IPS-18c (cell line): Measurements from ENCODE around the gene ADGRB2.

Experiments
- H3K4me3 ChIP-seq: 2 replicates; pipeline ENCODE4 v1.7.0; 2013; ENCODE audit warnings: low read depth, mild to moderate bottlenecking, low read length, moderate library complexity; ENCODE audit not compliant: insufficient read depth
- H3K9me3 ChIP-seq: one replicate; pipeline ENCODE4 v1.6.1; 2013; ENCODE audit warnings: mild to moderate bottlenecking, low read length, moderate library complexity; ENCODE audit not compliant: control insufficient read depth, insufficient read depth

The ADGRB2 gene

DNA sequence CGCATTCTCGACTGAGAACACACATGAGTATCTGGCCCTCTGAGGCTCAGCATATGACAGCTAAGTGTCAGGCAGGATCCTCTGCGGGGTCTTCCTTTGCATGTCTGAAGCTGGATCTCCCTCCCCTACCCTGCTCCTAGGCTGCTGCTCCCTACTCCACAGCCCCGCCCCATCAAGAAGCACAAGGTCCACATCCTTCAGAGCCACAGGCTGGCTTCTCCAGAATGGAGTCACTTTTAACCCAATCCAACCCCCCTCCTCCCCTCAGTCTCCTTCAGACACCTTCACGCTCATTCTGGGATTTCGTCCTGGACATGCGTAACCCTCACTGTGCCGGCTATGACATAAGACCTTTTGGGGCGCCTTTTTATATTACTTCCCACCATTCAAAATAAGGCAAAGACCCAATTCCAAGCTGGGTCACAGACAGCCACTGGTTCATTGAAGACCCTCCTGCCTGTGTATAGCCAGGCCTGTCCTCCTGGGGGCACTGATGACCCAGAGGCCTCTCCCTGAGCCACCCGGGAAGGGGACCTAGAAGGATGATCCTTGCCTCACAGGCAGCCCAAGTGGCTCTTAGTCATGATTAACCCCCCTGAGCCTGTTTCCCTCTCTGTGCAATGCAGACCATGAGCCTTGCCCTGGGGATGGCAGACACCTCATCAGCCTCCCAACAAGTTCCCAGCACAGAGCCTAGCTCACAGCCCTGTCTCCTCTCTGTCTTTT, 4.7 kb downstream of the ADGRB2 start:
- no peak overlapping the region for H3K4me3 ChIP-seq

DNA sequence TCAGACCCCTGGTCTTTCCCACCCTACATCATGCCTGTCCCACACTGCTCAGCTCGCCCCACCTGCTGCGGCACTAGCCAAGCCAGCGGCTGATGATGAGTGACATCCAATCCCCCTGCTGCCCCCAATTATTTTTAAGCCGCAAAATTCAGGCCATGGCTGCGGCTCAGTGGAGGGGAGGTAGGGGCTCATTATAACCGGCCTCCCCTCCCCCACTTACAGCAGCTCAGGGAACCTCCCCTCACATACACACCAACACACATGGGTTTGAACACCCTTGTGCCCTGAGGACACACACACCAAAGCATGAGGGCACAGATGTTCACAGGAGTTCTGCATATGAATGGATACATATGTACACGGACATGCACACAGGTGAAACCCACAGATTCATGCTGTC, 5.3 kb downstream of the ADGRB2 start:
- Histone ChIP-seq H3K9me3 (no peaks in the 10 kb centered on the region), H3K4me3 (no peak overlapping the region)

More for the DNA sequence above, 4.7 kb downstream of the ADGRB2 start:
- no peaks in the 10 kb centered on the region for H3K9me3 ChIP-seq

DNA sequence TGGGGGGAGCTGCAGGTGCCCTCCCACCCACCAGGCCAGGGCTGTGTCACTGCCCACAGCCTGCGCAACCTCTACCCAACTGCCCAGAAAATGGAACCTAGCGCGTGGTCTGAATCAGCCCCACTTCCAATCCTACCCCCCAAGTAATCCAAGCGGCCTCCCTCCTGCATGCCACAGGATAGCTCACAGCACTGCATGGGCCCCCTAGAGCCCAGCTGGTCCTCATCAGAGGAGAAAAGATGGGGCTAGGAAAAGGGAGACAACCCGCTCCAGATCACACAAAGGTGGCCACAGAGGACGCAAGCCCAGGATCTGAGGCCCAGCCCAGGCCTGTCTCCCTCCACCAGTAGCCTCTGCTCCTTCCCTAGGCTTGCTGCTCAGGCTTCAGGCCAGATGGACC, 6.2 kb downstream of the ADGRB2 start:
- Histone ChIP-seq H3K4me3 (no peak overlapping the region), H3K9me3 (no peaks in the 10 kb centered on the region)

DNA sequence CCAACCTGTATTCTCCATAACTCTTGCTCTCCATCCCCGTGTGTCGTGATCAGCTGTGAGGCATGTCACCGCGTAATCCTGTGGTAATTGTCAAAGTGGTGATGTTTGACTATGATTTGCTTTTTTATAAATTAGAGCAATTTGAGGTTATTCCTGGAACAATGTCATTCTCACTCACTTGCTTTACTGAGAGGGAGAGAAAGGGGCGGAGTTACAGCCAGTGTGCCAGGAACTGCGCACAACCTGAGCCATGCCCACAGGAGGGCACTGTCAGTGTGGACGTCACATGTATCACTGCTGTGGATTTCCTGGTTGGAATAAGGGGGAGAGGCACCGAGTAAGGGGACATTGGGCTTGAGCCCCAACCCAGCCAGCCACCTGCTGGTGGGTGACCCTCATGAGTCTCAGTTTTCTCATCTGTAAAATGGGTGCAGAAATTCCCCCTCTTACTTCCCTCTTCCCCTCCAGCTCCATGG, 6.9 kb downstream of the ADGRB2 start:
- Histone ChIP-seq H3K4me3 (no peak overlapping the region), H3K9me3 (no peaks in the 10 kb centered on the region)

DNA sequence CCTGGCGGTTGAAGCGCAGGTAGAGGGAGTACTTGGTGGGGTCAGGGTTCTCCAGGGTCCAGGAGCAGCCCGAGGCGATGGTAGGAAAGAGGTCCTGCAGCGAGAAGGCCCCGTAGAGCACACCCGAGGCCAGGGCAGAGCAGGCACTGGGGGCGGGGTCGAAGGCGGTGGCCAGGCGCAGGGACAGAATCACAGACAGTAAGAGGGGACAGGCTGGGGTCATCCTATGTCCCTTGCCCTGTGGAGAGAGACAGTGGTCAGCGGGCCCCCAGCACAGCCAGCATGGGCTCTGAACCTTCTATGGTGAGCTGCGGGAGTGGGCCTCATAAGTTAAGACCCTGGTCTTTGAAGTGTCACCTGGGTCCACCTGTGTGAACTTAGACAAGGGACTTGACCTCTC, 7.6 kb downstream of the ADGRB2 start:
- no peaks in the 10 kb centered on the region for H3K9me3 ChIP-seq
- H3K4me3 ChIP-seq, result no peak overlapping the region

DNA sequence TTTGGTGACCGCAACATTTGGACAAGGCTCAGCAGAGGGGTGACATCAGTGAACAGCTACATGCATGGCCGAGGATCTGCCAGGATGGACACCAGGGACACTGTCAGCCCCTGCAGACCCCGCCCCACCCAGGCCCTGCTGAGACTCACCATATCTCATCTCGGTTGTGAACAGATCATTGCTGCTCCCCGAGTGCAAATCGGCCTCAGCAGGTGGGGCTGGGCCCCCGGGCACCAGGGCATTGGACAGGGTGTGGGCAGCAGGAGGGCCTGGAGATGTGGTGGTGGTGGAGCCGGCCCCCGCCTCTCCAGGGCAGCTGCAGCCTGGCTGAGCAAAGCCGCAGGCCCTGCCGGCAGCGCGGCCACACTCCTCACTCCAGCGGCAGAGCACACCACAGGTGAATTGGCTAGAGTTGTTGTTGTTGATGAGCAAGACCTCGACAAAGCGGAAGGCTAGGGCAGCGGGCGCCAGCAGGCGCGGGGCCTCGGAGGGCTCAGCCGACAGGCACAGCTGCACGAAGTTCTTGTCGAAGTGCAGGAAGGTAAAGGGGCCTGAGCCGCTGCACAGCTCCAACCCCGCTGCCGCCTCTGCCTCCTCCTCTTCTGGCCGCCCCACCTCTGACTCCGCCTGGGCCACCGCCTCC, 8.2 kb downstream of the ADGRB2 start:
- H3K4me3 ChIP-seq, result no peak overlapping the region
- no peaks in the 10 kb centered on the region for H3K9me3 ChIP-seq

DNA sequence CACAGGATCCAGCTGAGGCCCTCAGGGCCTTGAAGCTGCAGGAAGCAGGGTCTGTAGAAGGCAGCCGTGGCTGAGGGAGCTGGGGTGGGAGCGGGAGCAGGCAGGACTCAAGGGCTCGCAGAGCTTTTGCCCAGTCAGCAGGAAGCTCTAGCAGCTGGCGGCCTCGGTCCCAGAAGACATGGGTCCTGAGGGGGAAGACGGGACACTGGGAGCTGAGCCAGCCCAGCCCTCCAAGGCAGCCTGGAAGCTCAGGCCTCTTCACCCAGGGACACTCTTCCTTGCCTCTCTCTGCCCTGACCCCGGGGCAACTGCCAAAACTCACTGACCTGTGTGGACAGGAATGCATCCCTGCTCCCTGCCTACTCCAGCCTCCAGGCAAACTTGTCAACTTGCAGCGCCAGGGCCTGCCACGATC, 8.9 kb downstream of the ADGRB2 start:
- peaks cover 2% of the 10 kb centered on the region for H3K9me3 ChIP-seq

DNA sequence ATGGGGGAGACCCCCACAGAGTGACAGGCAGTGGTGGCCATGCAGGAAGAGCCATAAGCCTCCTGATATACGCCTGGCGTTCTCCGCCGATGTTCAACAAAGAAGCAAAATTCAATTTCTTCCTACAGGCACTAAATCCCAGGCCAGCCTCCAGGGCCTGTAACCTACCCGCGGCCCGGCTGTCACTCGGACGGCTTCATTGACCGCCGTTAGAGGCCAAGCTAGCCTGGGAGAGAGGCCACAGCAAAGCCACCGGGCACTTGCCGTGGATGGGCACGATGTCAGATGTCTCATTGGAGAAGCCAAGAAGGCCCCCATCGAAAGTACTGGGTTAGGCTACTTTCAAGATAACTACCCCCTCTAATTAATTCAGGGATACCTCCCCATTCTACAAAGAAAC, 9.7 kb downstream of the ADGRB2 start:
- Histone ChIP-seq H3K9me3 (peaks cover 2% of the 10 kb centered on the region), H3K4me3 (no peak overlapping the region)

More for the DNA sequence above, 8.9 kb downstream of the ADGRB2 start:
- H3K4me3 ChIP-seq, result no peak overlapping the region

DNA sequence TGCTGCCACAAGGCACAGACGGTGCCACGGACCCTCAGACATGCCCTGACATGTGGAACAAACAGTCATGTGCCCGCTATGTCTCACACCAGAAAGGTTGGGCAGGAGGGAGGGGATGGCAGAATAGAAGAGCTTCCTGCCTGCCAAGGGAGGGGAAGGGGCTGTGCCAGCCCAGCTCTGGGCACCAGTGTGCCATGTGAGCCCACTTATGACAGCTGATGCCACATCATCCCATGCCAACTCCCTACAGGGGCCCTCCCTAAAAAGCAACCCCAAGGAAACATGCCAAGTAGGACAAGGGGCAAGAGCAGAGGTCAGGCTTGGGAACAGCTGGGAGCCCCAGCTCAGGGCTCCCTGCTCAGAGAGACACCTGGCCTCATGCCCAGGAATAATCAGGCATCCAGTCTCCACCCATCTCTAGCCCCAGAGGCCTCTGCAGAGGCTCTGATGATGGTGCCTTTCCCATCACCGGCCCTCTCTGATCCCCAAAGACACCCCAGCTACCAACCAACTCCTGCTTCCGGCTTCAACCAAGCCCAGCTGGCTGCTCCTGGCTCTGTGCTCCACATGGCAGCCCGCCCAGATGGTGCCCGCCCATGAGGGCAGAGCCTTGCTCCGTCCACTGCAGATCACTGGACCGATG, 10.3 kb downstream of the ADGRB2 start:
- H3K9me3 ChIP-seq, result peaks cover 2% of the 10 kb centered on the region

DNA sequence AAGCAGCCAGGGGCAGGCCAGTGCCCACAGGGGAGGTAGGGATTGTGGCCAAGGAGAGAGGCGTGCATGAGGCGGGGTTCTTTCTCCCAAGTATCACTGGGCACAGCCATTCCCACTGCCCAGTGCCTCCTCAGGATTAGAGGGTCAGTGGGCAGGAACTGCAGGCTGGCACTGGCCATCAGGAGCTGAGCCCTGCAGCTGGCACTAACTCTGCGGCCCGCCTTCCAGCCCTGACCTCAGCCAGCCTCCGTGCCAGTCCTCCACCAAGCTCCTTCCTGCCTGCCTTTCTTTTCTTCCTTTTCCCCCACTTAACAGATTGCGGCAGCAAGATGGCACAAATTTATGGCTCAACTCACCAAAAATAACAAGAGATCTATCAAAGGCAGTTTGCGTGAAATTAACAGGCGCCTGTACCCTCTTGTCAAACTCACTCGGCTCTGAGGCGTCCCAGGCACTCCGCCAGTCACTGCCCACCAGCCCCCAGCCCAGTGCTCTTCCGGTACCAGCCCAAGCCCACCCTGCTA, 11.1 kb downstream of the ADGRB2 start:
- peaks cover 2% of the 10 kb centered on the region for H3K9me3 ChIP-seq
- H3K4me3 ChIP-seq, result no peak overlapping the region

More for the DNA sequence above, 10.3 kb downstream of the ADGRB2 start:
- H3K4me3 ChIP-seq, result no peak overlapping the region

DNA sequence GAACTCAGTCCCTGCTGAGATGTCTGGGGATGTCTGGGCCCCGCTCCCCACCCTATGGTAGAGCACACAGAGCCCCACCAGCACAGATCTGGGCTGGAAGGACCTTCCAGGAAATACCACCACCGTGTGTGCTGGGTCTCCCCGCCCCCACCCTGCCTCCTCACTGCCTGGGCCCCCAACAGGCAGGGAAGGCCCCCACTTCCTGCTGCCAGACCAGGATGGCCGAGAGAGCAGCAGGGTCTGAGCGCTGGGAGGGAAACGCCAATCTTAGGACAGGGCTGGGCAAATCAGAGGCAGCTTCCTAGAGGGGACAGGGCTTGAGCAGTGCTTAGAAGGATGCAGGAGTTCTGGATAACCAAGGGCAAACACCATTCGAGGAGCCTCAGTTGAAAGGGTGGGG, 11.9 kb downstream of the ADGRB2 start:
- Histone ChIP-seq H3K4me3 (no peak overlapping the region), H3K9me3 (peaks cover 2% of the 10 kb centered on the region)

DNA sequence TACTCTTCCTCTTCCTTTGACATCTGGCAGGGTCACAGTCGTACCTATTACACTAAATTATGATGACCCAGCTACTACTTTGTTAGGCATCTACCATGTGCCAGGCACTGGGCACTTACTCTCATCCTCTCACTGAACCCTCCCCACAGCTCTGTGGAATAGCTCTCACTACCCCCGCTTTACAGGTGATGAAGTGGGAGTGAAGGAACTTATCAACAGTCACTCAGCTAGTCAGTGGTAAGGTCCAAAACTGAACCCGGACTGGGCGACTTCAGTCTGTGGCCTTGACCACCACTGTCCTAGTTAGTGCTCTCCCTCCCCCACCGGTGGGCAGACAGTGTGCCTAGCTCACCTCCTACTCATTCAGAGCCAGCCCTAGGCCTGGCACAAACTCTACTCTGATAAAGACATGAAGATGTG, 12.3 kb downstream of the ADGRB2 start:
- H3K4me3 ChIP-seq, result no peak overlapping the region
- peaks cover 2% of the 10 kb centered on the region for H3K9me3 ChIP-seq

DNA sequence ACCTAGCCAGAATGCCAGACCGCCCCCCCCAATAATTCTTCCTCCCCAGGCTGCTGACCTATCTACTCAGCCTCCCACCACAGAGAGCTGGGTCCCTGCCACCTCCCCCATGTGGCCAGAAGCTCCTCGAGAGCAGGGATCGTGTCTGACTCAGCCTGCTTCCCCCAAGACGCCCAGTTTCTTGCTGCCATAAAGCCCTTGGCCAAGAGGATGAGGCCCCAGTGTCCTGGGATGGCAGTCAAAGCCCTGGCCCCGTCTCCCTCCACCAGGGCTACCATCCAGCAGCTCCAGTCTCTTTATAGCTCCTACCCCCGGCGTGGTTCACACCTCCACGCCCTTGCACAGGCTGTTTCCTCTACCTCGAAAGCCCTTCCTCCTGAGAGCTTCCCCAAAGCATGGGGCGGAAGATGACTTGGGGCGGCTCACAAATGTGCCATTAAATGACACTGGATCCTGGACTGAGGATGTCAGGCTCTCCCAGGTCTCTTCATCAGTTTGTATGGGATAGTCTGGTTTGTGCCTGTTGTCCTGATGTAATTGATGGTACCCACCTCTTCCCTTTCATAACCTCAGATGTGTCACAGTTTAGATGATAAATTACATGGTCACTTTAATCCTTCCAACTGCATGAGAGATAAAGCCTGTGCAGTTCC, 13.2 kb downstream of the ADGRB2 start:
- no peak overlapping the region for H3K4me3 ChIP-seq
- H3K9me3 ChIP-seq, result peaks cover 2% of the 10 kb centered on the region

DNA sequence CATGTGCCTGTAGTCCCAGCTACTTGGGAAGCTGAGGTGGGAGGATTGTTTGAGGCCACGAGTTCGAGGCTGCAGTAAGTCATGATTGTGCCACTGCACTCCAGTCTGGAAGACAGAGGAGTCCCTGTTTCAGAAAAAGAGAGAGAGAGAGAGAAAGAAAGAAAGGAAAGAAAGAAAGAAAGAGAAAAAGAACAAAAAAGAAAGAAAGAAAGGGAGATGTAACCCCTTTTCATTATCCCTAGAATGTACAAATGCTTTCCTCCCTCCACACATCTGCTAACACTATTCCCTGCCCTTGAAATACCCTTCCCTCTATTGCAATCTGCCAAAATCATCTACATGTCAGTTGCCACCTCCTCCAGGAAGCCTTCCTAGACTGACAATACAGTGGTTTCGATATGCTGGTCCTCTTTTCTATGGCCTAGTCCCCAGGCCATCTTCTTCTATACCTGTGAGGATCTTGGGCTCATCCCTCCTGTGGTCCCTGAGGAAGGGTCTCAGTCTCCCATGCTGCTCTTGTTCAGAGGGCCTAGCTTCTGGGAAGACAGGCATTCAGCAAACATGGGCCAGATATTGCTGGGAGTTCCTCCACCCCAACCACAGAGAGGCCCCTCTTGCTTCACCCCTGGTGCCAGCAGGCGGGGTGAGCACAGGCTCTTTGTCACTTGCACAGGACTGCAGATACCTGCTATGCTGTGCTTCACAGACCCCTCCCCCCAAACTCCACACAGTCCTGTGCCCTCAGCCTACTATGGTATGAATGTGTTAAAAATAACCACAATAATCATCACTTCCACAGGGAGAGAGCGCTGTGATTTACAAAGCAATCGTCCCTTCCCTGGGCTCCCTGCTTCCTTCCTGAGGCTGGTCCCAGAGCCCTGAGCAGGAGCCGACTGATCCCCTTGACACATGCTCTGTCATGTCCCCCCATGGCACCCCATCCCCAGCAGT, 14.1 kb downstream of the ADGRB2 start:
- peaks cover 2% of the 10 kb centered on the region for H3K9me3 ChIP-seq
- H3K4me3 ChIP-seq, result no peak overlapping the region; the same call in 1 of the 2 replicates

DNA sequence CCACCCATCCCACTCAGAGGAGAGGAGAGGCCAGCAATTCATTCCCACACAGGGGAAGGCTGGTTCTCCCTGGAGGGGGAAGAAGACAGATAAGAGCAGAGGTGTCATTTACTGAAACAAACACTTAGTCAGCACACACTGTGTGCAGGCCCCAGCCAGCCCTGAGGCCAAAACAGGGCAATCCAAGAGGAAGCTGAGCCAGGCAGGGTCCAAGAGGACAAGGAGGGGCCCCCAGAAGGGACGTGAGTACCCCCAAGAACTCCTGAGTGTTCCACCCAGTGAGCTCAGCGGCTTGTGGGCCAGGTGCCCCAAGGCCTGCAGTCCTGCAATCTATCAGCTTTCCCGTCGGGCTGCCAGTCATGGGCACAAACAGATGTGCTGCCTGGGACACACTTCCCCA, 15.8 kb downstream of the ADGRB2 start:
- Histone ChIP-seq H3K9me3 (peaks cover 2% of the 10 kb centered on the region), H3K4me3 (no peak overlapping the region)

DNA sequence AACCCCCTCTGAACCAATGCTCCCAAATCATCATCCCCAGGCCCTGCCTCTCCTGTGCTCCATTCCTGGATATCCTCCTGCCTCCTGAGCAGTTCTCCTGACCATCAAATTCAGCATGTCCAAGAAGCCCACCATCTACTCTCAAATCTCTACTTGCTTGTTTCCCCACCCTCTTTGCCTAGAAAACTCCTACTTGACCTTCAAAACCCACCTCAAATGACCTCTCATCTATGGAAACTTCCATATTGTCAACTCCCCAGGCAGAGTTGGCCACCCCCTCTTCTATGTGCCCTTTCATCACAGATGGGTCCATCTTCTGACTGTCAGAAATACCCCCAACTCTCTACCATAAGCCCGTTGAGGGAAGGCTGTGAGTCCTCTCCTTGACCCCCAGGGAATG, 16.8 kb downstream of the ADGRB2 start:
- H3K4me3 ChIP-seq, result no peak overlapping the region
- peaks cover 2% of the 10 kb centered on the region for H3K9me3 ChIP-seq
